Measurements from ENCODE around the gene BACE1-AS.
A peak's percentile ranks its signal among the peaks of the same experiment; 100 is the strongest.

Gene BACE1-AS

GRCh38 chr11:117327567-117328374 lies 36.6 kb downstream of the BACE1-AS start, which contains the start of gene CEP164:
CEP164 (plus strand) TSS chr11:117327854; CDS start chr11:117338587, 10,733 bp downstream.
- DNase-seq, result peak; percentile 94

- peak; percentile 66 for DNase-seq
These were observed 37.3 kb downstream of the BACE1-AS start for GRCh38 chr11:117328375-117329010.

DNA sequence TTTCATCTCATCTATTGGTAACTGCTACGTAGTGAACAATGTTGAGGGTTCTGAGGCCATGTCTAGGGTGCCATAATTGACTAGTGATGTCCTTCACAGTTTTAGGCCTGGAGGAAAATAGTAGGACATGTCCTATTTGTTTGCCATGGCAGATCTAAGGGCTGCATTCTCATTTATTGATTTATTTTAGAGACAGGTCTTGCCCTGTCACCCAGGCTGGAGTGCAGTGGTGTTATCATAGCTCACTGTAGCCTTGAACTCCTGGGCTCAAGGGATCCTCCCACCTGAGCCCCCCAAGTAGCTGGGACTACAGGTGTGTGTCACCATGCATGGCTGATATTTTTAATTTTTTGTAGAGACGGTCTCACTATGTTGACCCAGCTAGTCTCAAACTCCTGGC lies 41.7 kb downstream of the BACE1-AS start:
- DNase-seq, result no peak

DNA sequence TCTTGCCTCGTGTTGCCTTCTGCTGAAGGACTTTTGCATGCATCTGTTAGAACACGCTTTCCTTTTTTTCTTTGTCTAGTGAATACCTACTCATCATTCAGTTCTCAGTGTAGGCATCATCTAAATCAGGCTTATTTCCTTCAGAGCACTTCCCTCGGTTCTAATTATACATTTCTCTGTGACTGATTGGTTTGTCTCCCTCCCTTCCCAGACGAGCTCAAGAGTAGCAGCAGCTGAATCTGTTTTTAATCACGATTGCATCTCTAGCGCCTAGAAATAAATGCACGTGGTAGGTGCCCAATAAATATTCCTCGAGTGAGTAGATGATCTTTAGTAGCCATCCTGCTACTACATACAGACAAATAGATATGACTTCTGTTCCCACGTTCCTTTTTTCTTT lies 42.8 kb downstream of the BACE1-AS start:
- DNase-seq, result no peak

- no peak for DNase-seq
These were observed 43.8 kb downstream of the BACE1-AS start for GRCh38 chr11:117334896-117335295.

- DNase-seq, result no peak
These were observed 44.3 kb downstream of the BACE1-AS start for GRCh38 chr11:117335399-117335798.

GRCh38 chr11:117337076-117337475 lies 45.9 kb downstream of the BACE1-AS start:
- no peak for DNase-seq
